SW480 (cell line): ENCODE data around the gene PLXNA4.
A peak's percentile ranks its signal among the peaks of the same experiment; 100 is the strongest.
"Not testable (repeated sequence)": the region's sequence is repeated elsewhere in the genome, so short reads cannot be mapped to it uniquely, and the experiment has no call there.

ENCODE experiments used
- DNase-seq: peaks from one replicate; pipeline ENCODE4 v3.0.0-alpha.2; 2016; ENCODE audit warnings: low spot score

The PLXNA4 gene

DNA sequence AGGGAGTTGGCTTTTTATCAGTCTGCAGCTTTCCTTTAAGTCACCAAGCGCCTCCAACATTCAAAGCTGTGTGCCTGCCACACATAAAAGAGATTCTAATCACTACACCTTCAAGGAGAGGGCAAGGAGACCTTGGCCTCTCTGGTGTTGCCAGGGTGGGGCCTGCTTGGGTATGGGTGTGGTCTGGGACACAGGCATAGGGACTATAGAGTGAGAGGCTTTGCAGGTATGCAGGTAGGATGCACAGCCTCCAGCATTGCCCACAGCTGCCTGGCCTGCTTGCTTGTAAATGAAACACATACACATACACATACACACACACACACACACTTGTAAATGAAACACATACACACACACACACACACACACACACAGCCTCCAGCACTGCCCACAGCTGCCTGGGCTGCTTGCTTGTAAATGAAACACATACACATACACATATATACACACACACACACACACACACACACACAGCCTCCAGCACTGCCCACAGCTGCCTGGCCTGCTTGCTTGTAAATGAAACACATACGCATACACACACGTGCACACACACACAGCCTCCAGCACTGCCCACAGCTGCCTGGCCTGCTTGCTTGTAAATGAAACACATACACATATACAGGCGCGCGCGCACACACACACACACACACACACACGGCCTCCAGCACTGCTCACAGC lies 397.7 kb downstream of the PLXNA4 start:
- not testable (repeated sequence) for DNase-seq

DNA sequence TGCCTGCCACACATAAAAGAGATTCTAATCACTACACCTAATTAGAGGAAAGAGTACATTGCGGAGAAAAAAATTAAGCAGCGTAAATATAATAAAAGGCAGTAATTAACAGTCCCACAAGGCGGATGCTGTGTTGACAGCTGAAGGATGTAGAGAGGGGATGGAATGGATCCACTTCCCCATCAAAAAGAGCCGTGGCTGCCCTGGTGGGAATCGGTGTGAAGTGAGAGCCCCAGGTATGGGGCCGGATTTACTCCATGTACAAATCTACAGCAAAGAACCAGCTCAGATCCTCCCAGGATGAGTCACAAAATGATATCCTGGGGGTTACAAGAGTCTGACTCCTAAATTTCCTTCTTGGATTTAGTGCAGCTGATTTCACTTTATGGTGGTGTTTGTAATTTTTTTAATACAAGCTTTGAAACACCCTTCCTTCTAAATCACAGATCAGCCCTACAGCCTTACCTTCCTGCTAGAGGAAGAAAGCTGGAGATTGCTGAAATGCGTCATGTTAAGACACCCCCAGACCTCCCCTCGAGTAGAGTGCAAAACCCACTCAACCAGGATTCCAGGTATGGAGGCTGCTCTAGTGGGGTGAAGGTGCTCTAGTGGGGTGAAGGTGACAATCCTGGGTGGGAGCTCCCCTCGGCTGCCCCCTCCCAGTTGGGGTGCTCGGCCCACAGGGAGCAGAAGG lies 398.4 kb downstream of the PLXNA4 start:
- no peak for DNase-seq

DNA sequence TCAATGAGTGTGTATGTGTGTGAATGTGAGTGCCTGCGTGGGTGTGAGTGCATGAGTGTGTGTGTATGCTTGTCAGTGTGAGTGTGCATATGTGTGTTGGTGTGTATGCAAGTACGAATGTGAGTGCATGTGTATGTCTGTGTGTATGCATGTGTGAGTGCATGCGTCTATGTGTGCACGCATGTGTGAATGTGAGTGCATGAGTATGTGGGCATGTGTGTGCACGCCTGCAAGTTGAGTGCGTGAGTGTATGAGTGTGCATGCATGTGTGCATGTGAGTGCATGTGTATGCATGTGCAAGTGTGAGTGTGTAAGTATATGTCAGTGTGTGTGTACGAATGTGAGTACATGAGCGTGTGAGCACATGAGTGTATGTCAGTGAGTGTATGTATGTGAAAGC lies 399.6 kb downstream of the PLXNA4 start:
- no peak for DNase-seq

DNA sequence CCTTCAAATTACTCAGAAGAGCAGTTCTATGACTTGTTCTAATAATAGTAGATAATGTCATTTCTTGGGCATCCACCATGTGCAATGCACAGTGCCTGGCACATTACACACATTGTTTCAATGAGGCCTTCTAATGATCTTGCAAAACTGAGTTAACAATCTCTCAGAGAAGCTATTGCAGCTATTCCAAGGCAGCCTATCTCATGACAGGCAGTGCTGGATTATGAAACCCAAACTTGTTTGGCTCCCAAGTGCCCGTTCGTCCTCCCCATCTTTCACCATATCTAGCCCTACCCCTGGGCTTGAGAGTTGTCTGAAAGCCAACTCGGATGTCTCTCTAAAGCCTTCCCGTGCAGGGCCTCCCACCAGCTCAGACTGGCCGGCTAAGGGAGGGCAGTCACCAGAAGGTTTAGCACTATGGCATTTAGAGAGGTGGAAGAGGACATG lies 405.1 kb downstream of the PLXNA4 start:
- DNase-seq: no peak

DNA sequence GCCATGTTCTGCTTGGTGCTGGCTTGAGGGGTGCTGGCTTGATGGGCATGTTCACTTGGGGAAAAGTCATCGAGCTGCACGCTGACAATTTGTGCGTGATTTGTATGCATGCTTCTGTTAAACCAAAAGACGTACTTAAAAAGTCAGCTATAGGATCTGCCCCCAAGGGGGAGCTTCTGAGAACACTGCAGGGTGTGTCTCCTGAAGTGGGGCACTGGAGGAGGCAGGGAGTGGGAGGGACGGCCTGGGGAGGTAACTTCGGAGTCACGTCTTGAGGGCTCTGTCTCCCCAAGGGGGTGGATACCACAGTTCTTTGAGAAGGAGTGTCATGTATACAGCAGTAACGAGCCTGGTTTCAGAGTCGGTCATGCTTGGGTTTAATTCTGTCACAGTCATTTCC lies 406.5 kb downstream of the PLXNA4 start:
- DNase-seq: no peak

DNA sequence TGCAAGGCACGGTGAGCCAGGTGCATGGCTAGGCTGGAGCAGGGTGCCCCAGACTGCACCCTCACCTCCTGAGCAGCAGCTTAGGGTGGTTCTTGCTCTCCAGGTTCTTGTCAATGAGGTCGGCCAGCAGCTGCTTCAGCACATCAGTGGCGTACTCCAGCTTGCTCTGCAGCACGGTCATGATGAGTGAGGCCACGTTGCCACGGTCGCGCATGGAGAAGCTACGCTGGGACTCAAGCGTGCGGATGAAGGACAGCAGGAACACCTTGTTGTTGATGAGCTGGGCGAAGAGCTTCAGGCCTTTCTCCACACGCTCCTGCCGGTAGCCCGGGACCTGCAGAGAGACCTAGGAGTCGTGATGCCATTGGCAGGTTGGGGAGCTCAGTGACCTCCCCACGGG lies 408.0 kb downstream of the PLXNA4 start:
- no peak for DNase-seq

DNA sequence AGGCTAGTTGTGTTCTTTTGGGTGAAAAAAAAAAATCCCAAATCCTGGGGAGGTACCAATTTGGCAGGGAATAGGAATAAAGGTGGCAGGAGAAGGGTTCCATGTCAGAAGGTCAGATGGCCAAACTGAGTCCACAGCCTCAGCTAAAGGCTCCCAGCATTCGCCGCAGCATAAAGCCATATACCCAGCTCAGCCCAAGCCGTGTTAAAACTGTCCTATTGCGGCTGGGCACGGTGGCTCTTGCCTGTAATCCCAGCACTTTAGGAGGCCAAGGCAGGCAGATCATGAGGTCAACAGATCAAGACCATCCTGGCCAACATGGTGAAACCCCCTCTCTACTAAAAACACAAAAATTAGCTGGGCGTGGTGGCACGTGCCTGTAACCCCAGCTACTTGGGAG lies 410.6 kb downstream of the PLXNA4 start:
- not testable (repeated sequence) for DNase-seq

DNA sequence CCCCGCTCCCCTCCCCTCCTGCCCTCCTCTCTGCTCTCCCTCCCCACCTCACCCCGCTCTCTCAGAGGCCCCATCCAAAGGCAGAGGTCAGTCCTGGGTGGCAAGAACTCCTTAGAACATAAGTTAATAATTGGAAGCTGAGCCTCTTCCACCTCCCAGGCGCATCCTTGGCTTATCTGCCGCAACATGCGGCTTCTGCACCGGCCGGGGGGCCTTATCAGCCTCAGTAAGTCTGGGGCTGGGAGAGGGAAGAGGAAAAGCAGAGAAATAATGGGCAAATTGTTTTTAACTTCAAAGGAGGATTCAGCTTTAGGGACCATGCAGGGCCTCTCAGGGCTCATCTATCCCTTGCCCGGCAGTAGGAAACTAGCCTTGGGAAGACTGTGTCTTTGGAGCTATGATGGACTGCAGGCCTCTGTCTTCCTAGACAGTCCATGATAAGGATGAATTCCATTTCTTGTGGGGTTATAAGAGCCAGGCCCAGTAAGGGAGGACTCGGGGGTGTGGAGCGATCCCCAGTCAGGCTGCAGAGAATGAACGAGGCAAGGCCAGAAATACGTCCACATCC lies 411.6 kb downstream of the PLXNA4 start:
- no peak for DNase-seq

DNA sequence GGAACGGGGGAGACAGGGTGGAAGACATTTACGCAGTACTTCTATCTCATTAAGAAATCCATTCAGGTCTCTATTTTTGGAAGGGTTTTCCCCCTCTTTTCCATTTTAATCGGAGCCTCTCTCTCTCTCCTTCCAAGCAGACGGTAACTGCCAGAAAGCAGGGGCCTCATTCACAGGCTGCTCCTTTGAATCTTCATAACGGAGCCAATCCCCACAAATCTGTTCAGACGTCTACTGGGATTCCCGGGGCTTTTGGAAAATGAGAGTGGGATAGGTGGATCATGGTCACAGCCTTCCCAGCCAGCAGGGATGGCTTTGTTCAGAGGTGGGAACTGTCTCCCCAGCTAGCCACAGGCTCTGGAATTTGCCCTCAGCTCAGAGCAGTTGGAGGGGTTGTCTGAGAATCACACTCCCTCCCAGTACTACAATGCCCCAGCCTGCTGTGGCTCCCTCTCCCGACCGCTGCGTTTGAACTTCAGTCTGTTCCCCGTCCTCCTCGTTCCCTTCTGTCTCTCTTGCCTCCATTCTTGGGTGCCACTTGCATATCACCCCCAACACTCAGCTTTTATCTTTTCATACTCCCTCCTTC lies 413.6 kb downstream of the PLXNA4 start:
- no peak for DNase-seq

DNA sequence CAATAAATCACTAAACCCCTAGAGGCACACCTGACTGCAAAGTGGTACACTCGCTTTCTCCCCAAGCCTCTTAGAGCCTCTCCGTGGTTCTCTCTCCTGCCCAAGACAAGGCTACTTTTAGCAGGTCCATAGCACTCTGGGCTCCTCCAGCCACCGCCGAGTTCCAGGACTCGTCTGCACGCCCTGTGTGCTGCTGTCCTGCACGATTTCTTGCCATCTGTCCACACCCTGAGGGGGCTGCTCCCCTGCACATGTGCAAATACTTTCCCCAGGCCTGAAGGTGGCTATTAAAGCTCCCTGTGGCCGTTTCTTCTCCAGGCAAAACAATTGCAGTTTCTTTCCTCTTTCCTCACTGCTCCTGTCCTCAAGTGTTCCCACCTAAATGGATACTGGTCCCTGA lies 414.3 kb downstream of the PLXNA4 start:
- no peak for DNase-seq

DNA sequence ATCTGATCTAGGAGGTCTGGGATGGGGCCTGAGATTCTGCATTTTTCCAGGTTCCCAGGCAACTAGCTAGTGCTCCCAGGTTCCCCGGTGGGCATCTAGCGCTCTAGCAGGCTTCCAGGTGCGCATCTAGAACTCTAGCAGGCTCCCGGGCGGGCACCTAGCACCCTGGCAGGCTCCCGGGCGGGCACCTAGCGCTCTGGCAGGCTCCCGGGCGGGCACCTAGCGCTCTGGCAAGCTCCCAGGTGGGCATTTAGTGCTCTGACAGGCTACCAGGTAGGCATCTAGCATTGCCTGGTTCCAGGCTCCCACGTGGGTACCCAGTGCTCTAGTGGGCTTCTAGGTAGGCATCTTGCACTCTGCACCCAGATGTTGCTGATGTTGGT lies 414.7 kb downstream of the PLXNA4 start:
- no peak for DNase-seq

DNA sequence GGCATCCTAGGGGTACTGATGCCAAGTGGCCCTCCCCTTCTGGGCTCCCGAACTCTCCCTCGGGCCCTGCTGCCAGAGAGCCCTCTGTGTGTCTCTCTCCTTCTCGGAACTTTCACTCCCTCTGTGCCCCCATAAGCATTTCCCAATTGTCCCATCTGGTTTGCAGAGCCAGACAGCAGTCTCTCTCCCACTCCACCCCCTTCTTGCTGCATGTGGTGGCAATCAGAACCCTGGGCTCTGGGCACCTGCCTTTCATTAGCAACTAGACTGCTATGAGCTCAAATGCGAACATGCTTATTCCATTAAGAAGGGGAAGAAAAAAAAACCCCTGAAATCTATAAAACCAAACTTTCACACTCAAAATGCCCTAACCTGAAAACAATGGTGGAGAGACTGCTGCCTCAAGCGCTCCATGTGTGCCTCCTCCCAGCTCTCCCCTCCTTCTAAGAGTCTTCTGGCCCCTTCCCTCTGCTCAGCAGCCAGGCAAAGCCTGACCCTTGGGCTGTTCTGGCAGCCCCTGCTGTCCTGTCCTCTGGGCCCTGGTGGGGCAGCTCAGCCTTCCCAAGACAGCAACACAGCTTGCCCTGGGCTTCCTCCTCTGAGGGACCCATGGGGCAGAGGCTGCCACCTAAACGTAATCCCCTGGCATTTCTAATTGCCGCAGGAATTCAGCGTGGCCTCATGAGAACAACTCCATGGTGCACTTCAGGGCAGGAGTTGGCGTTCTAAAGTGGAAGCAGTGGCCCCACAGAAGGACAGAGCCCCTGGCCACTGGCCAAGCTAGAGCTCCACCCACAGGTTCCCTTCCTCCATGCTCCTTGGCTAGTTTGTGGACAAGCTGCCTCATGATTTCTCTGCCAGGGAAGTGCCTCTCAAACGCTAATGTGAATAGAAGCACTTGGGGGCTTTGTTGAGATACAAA lies 415.4 kb downstream of the PLXNA4 start:
- no peak for DNase-seq

DNA sequence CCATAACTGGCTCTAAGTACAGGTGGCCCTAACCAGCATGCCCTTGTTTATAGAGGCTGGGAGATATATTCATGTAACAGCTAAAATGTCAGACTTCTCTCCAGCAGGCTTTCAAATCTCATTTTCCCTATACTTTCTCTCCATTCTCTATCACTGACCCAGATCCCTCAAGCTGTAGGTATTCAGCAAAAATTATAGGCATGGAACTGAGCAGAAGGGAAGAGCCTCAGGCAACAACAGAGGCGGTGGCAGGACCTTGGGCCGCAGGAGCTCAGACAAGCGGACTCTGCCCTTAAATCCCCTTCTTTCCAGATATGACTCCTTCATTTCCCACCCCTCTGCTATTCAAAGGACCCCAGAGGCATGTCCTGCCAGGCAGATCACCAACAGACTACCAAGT lies 417.4 kb downstream of the PLXNA4 start:
- no peak for DNase-seq

DNA sequence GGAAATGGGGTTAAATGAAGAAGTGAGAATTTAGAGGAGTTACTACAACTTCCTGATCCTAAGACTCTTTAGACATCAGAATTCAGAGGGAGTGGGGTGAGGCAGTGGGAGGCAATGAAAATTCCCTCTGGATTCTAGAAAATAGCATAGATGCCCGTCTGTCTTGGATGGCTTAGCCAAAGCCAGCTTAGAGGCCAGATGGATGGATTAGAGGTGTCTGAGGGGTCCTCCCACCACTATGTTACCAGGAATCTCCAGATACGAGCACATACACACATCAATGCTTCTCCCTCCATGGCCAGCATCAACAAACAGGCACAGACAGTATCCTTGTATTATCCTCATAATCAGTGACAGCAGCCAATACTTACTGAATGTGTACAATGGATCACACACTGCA lies 418.1 kb downstream of the PLXNA4 start:
- no peak for DNase-seq

DNA sequence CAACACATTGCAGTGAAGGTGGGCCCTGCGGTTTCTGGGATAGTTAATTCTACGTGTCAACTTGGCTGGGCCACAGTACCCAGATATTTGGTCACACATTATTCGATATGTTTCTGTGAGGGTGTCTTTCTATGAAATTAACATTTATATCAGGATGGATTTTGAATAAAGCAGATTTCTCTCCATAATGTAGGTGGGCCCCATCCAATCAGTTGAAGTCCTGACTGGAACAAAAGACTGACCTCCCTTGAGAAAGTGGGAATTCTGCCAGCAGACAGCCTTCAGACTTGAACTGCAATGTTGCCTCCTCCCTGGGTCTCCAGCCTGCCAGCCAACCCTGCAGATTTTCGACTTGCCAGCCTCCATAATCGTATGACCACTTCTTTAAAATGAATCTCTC lies 420.6 kb downstream of the PLXNA4 start:
- no peak for DNase-seq

DNA sequence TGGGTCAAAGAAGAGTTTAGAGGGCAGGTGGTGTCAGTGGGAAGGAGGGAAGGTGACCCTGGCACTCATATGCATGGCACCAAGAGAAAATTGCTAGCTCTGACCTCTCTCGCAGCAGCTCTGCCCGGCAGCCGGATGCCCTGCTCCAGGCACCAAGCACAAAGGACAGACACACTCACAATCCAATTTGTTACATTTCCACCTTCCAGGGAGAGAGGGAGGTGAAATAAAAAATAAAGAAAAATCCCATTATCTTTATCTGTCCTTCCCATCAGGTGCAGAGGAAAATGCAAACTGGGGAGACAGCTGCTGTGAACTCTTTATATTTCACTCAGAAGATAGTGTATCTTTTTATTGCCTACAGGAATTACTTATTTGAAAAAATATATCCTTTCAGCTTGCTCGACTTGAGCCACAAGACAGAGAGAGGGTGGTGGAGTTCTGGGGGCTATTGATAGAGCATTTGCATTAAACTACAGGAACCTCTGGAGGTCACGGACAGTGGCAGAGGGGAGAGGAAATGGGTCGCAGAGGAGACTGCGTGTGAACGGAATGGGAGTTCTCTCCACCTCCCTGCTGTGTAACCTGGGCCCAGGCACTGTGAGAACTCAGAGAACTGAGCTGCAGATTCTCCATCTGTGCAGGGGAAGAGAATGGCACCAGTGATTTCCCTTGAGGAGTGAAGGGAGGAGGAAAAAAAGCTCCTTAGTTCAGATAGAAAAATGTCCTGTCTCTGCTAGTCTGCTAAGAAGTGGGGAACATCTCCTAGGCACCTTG lies 421.4 kb downstream of the PLXNA4 start:
- DNase-seq: no peak

DNA sequence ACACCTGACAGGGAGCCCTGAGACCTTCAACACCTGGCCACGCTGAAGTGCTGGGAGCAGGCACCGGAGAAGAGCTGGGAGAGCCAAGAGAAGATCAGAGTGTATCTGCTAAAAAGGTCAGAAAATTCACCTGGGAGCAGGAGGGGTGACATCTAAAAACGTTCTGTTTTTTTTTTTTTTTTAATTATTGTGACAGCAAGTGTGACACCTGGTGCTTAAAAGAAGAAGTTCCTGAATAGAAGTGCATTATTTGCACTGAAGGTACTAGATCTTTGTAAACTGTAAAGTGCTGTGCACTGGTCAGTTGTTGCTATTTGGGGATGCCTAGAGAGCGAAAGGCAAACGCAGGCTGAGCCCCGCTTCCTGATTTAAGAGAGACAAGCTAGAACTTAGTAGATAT lies 422.0 kb downstream of the PLXNA4 start:
- DNase-seq: peak; percentile 9

DNA sequence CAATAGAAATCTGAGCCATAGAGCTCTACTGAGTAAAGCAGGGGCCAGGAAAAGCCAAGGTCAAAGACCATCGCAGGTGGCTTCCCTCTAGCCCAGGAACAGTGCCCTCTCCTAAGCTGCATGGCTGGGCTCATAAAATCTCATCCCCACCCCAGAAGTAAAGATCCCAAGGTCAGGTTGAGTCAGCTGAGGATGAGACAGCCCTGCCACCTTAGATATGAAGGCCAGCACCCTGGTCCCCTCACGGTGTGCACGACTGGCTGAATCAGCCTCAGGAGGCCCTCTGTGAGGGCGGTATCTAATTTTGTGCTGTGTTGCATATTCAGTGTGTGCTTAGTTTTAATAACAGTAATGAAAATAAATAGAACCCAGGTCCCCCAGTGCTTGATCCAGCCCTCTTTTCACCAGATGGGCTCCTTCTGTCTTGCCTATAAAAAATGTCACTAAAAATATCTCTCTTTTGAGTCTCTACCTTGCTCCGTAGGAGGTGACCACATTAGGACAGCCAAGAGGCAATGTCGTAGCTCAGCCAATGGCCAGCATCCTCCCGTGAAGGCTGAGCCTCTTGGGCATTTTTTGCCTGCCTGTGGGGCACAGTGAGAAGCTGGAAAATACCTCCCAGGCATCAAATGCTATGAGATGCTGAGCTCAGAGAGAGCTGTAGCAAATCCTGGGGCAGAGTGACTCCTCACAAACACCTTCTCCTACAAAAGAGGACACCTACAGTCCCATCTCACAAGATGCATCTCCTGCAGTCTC lies 424.0 kb downstream of the PLXNA4 start:
- DNase-seq: no peak

DNA sequence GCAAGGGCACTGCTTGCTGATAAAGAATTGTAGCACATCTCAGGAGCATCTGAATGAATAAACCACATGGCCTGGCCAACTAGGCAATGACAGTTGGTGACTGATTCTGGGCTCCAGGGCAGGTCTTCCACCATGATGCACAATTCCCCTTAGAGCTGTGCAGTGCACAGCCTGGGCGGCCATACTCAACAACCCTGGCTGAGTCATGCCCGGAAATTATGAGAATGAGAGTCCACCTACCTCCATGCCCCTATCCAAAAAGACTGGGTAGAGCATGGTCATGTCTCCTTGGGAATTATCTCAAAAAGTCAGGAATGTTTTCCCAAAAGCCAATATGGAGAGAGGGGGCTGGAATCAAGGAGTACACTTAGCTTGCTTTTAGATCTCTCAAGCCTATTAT lies 425.6 kb downstream of the PLXNA4 start:
- DNase-seq: no peak

DNA sequence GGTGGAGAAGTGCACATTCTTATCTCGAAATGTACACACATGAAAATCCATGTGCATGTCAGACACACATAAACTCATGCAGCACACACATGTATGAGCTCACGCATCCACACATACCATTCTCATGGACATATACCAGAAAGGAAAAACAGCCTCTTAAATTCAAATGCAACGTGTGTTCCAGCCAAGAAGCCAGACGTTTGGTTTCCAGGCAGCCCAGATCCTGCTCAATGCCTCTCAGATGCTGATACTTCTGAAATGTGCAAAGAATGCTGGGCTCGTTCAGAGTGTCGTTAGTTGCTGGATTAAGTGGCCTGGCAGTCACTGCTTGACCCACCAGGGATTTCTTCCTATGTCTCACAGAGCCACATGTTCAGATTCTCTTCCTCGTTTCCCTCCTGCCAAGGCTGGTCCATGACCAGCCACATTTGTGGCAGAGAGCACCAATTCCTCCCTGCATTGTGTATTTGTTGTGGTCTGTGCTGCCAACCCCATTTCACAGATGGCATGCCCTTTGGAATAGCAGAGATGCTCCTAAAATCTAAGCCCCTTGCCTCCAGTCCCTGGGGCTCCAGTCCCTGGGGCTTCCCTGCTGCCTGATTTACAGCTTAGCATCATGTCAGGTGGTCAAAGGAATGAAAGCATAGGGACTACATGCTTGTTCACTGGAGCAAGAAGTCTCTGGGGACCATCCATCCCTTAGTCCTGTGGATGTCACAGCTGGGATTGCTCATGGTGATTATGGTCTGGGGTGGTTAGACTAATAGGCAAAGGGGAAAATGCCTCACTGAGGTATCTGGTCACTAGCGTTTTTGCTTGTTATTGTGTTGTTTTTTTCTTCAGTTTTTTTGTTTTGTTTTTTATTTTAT lies 426.6 kb downstream of the PLXNA4 start:
- DNase-seq: no peak
